HepG2 (cell line): ENCODE measurements around the gene RNLS. TPM values are rescaled to one million over a fixed set of nuclear protein-coding genes. Genes with fewer than 3 reads are reported as not detected.

Source experiments
- ATAC-seq: fragments of 200-7000 bp; cut with Tn5 transposase; 3 replicates; pipeline ENCODE4 v1.9.1; 2020; ENCODE audit warnings: mild to moderate bottlenecking, moderate library complexity
- BruUV-seq: library from RNA; stranded (reverse); fragments of 400-500 nt; replicated peaks from 2 replicates; lab custom pipeline; 2021; lab: Mats Ljungman, UMichigan
- CTCF ChIA-PET: fragments of 300-600 bp; formaldehyde crosslinking; extraction: SDS; loops from one replicate; lab custom pipeline; 2021; ENCODE audit warnings: low total read pairs, inconsistent platforms, low intra/inter-chr PET ratio; lab: Yijun Ruan, JAX
- POLR2A ChIA-PET: fragments of 350-600 bp; sonication (Branson Sonifier 250); formaldehyde crosslinking; loops from one replicate; lab custom pipeline; 2020; ENCODE audit warnings: antibody characterized with exemption, inconsistent platforms; lab: Yijun Ruan, JAX
- DNase-seq: peaks from one replicate; pipeline ENCODE4 v3.0.0-alpha.2; 2015; ENCODE audit warnings: low spot score
- FAIRE-seq: peaks from 3 replicates; lab custom pipeline; 2011; peaks lifted over from hg19 to GRCh38; lab: Jason Lieb, UNC
- H2AFZ ChIP-seq: one replicate; pipeline ENCODE4 v1.6.1; 2011; ENCODE audit warnings: low read length, inconsistent platforms
- H3K27ac ChIP-seq: fragments of 300-600 bp; 3 replicates; pipeline ENCODE4 v1.8.0; 2011; ENCODE audit warnings: mixed run types, mild to moderate bottlenecking, mixed read lengths, low read length, inconsistent platforms; ENCODE audit not compliant: insufficient read depth; ENCODE audit errors: extremely low read length
- H3K27me3 ChIP-seq, 2 experiments: fragments of 200-600 bp in 1 of 2; 2 replicates in 1 of 2; 3 replicates in 1 of 2; pipeline versions ENCODE4 v1.6.0 to v1.8.0; 2011; ENCODE audit warnings: low read length in 2 of 2, mild to moderate bottlenecking in 2 of 2, moderate library complexity in 2 of 2, inconsistent platforms in 1 of 2; ENCODE audit not compliant: insufficient read depth in 2 of 2, control insufficient read depth in 1 of 2
- H3K36me3 ChIP-seq, 2 experiments: fragments of 200-600 bp in 1 of 2; replicated peaks in 1 of 2; 2 replicates in 1 of 2; 3 replicates in 1 of 2; pipeline versions ENCODE4 v1.5.1 to v1.8.0; 2011; ENCODE audit warnings: low read length in 2 of 2, inconsistent platforms in 1 of 2; ENCODE audit not compliant: insufficient read depth in 2 of 2, control insufficient read depth in 1 of 2
- H3K4me1 ChIP-seq: 2 replicates; pipeline ENCODE4 v1.5.1; 2012; ENCODE audit warnings: low read length, inconsistent platforms; ENCODE audit not compliant: insufficient read depth
- H3K4me2 ChIP-seq: 2 replicates; pipeline ENCODE4 v1.6.0; 2011; ENCODE audit warnings: low read depth, low read length, inconsistent platforms
- H3K4me3 ChIP-seq, 3 experiments: fragments of 200-600 bp in 1 of 3; sonication (generic), shearing (Covaris generic) in 1 of 3; replicated peaks in 1 of 3; 2 replicates each; pipeline ENCODE4 v1.5.1; 2011 to 2016; ENCODE audit warnings: low read length in 3 of 3, inconsistent platforms in 2 of 3, low read depth in 2 of 3, mild to moderate bottlenecking in 2 of 3, control low read depth in 1 of 3, mixed read lengths in 1 of 3; ENCODE audit not compliant: insufficient read depth in 1 of 3
- H3K79me2 ChIP-seq: one replicate; pipeline ENCODE4 v1.6.1; 2011; ENCODE audit warnings: low read length, inconsistent platforms; ENCODE audit not compliant: insufficient read depth
- H3K9ac ChIP-seq: 2 replicates; pipeline ENCODE4 v1.6.0; 2011; ENCODE audit warnings: mild to moderate bottlenecking, low read depth, low read length, inconsistent platforms; ENCODE audit not compliant: insufficient read depth
- H3K9me3 ChIP-seq: 2 replicates; pipeline ENCODE4 v1.5.1; 2012; ENCODE audit warnings: mild to moderate bottlenecking, low read length
- H4K20me1 ChIP-seq: 2 replicates; pipeline ENCODE4 v1.6.0; 2011; ENCODE audit warnings: inconsistent platforms, mild to moderate bottlenecking, low read length, moderate library complexity; ENCODE audit not compliant: insufficient read depth
- CREB1 ChIP-seq, 2 experiments: fragments of 450-650 bp in 1 of 2; IDR thresholded peaks; 2 replicates each; pipeline ENCODE4 v1.6.1; 2016 to 2017; ENCODE audit warnings: control low read depth in 1 of 2, mild to moderate bottlenecking in 1 of 2, missing compliant biosample characterization in 1 of 2, missing genetic modification characterization in 1 of 2
- CREM ChIP-seq, 2 experiments: sonication (generic) in 1 of 2; formaldehyde crosslinking in 1 of 2; IDR thresholded peaks; 2 replicates each; pipeline versions ENCODE4 v1.4.0 to v1.6.1; 2016 to 2020; ENCODE audit warnings: antibody characterized with exemption in 1 of 2, mild to moderate bottlenecking in 1 of 2, missing genetic modification reagents in 1 of 2
- GATAD1 ChIP-seq: IDR thresholded peaks from 2 replicates; pipeline ENCODE4 v1.6.1; 2016; ENCODE audit warnings: missing genetic modification reagents, missing compliant biosample characterization
- TARDBP ChIP-seq: sonication (generic); formaldehyde crosslinking; IDR thresholded peaks from 2 replicates; pipeline ENCODE4 v1.8.0; 2022; ENCODE audit warnings: mild to moderate bottlenecking, missing genetic modification reagents
- TFDP2 ChIP-seq: sonication (generic); formaldehyde crosslinking; IDR thresholded peaks from 2 replicates; pipeline ENCODE4 v1.4.0; 2020; ENCODE audit warnings: missing genetic modification reagents
- ZFP62 ChIP-seq: sonication (generic); formaldehyde crosslinking; IDR thresholded peaks from 2 replicates; pipeline ENCODE4 v1.4.0; 2020; ENCODE audit warnings: missing genetic modification reagents
- ZNF343 ChIP-seq: sonication (generic); formaldehyde crosslinking; IDR thresholded peaks from 2 replicates; pipeline ENCODE4 v1.4.0; 2020; ENCODE audit warnings: mild to moderate bottlenecking, missing genetic modification reagents
- WGBS: methylation state at CpG from one replicate; pipeline ENCODE4 v1.1.6; 2017; ENCODE audit warnings: low lambda C conversion rate; 5-methylcytosine and 5-hydroxymethylcytosine counted together
- in situ Hi-C: cut with HindIII; loops from 2 replicates; pipeline ENCODE4 v1.10.0; 2017; ENCODE audit warnings: low pct_unique_long_range_greater_than_20kb; ENCODE audit not compliant: extremely low pct_ligation_motif_present
- intact Hi-C: fragments of 100-400 bp; cut with micrococcal nuclease; formaldehyde crosslinking; loops from one replicate; pipeline ENCODE4 v1.10.0; 2022; ENCODE audit not compliant: unreplicated experiment
- polyA plus RNA-seq, 8 experiments: library from polyadenylated mRNA; depleted of rRNA in 3 of 8; stranded (reverse) in 7 of 8; unstranded in 1 of 8; fragments of >200 nt; fragmentation: Illumina TruSeq in 4 of 8; extraction: Trizol in 4 of 8; gene quantifications; 2 replicates each; pipeline versions ENCODE4 v1.2.1 to v1.2.3, GENCODE V29; 2011 to 2016; ENCODE audit warnings: low read depth in 4 of 8, missing spikeins in 1 of 8, mixed read lengths in 1 of 8; ENCODE audit not compliant: insufficient read depth in 1 of 8
- total RNA-seq, 5 experiments: library from RNA; depleted of rRNA; stranded (reverse); fragments of >200 nt; fragmentation: Illumina TruSeq; extraction: Trizol; gene quantifications; 2 replicates each; pipeline ENCODE4 v1.2.3, GENCODE V29; 2016; ENCODE audit warnings: low read depth in 1 of 5

Gene RNLS
- total and polyA plus RNA-seq, 2 of the 13 experiments (the other 11 are each of a cell fraction or from before 2014, with no cell fraction given), result not detected

DNA sequence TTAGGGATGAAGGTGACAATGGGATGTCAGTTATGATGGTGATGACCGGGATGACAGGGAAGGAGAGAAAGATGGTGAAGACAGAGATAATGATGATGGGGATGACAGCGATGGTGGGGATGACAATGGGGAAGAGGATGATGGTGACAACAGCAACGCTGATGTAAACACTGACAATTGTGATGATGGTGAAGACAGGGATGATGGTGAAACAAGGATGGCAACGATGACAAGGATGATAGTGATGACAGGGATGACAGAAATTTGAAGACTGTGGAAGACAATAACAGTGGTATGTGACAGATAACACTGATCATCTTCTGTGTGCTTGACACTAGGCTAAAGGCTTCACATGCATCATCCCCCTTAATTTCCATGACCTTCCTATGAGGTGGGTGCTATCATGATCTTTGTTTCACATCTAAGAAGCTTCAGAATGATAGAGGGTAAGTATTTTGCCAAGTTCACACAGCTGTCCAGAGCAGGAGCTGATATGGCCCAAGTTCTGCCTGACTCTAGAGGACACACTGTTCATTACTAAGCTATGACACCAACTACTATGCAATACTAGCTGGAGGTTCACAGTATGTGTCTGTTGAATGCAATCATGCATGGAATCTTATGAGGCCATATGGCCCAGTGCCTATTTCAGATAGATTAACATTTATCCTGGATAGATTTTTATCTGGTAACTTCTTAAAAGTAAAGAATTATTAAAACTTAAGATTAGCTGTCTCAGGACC is 105.6 kb downstream of the RNLS start:
- H2AFZ ChIP-seq, result no peak overlapping the region
- 13% methylated on average over 4 of the region's 4 CpGs for WGBS
- H3K4me1 ChIP-seq, result no peaks in the 10 kb centered on the region
- no peaks in the 10 kb centered on the region for H4K20me1 ChIP-seq
- intact Hi-C loops, result no loop called here
- POLR2A ChIA-PET, result no interaction called here
- H3K9ac ChIP-seq, result no peak overlapping the region
- H3K27me3 ChIP-seq, result no peaks in the 10 kb centered on the region
- CTCF ChIA-PET, result no interaction called here
- no peak overlapping the region for H3K4me3 ChIP-seq
- H3K79me2 ChIP-seq, result no peaks in the 10 kb centered on the region
- DNase-seq (no peak), ATAC-seq (no peak), FAIRE-seq (no peak)
- no peak overlapping the region for H3K27ac ChIP-seq
- no peaks in the 10 kb centered on the region for H3K36me3 ChIP-seq
- H3K9me3 ChIP-seq, result no peaks in the 10 kb centered on the region
- TF ChIP-seq ZFP62, result no peak
- no peak for TF ChIP-seq TARDBP (CRISPR knock-in tag)
- TF ChIP-seq CREB1 (IDR thresholded peaks at IDR 0.05), result peak; percentile 83
- TF ChIP-seq CREB1 (CRISPR knock-in tag; IDR thresholded peaks at IDR 0.05), result no peak
- no peak overlapping the region for H3K4me2 ChIP-seq
- no TSS peak for BruUV-seq
- in situ Hi-C loops, result no loop called here

DNA sequence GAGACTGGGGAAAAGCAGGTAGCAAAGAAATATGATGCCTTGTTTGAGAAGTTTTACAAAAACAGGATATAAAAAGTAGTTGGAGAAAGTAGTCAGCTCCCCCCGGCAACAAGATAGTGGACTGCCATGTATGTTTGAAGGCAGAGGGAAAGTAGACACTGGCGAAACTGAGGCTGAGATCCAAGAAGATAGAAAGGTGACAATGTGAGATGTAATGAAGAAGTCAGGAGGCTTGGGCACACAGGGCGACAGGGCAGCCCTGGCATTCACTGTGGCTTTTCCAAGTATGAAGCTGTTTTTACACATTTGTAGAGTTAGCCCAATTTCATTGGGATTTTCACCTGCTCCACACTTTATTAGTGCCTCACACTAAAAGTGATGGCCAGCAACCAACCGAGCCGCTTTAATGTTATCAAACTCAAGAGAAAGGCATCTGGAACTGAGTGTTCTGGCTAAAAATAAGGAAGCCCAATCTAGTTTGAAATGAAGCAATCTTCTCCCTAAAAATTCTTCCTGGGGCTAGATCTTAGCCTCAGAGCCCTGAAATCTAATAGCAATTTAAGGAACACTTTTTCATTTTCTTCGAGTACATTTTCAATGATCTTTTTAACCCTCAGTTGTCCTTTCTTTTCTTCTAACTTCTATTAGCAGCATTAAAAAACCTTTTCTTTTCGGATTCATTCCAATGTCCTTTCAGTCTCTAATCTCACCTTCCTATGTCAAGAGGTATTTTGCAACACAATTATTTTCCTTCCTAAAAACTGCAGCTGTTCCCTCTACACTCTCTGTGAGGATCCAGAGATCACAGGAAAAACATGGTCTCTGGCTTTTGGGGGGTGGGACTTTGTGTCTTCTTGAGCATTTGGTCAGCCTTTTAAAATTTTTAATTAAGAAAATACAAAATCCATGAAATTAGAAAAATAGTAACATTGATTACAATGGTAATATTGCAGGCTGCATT is 108.0 kb downstream of the RNLS start:
- intact Hi-C loops (no loop called here), in situ Hi-C loops (no loop called here)
- ATAC-seq (no peak), DNase-seq (no peak), FAIRE-seq (no peak)
- H4K20me1 ChIP-seq, result no peaks in the 10 kb centered on the region
- ChIA-PET CTCF (no interaction called here), POLR2A (no interaction called here)
- no peak overlapping the region for H3K9ac ChIP-seq
- H3K9me3 ChIP-seq, result no peaks in the 10 kb centered on the region
- H3K4me2 ChIP-seq, result no peak overlapping the region
- no peak overlapping the region for H3K27ac ChIP-seq
- H3K4me1 ChIP-seq, result no peaks in the 10 kb centered on the region
- no TSS peak for BruUV-seq
- no peak for TF ChIP-seq GATAD1 (CRISPR knock-in tag)
- no peak for TF ChIP-seq CREM (IDR thresholded peaks at IDR 0.05)
- TF ChIP-seq CREM (CRISPR knock-in tag; IDR thresholded peaks at IDR 0.05), result no peak
- no peak for TF ChIP-seq ZNF343 (CRISPR knock-in tag)
- no peak for TF ChIP-seq TFDP2 (CRISPR knock-in tag)
- no peak overlapping the region for H3K4me3 ChIP-seq
- H3K27me3 ChIP-seq, result no peaks in the 10 kb centered on the region
- 34% methylated on average over 7 of the region's 7 CpGs for WGBS
- no peaks in the 10 kb centered on the region for H3K79me2 ChIP-seq
- H2AFZ ChIP-seq, result no peak overlapping the region
- no peaks in the 10 kb centered on the region for H3K36me3 ChIP-seq
